ENCODE data around the gene CAPN2.

CAPN2 gene

GRCh38 chr1:223682502-223682901 lies 29.8 kb upstream of the CAPN2 start:
- Histone ChIP-seq H2AK5ac (ENCODE audit: low read length) (no peak overlapping the region), H3K4me3 (ENCODE audit: low read length) (no peak overlapping the region), H3K9ac (ENCODE audit: low read length) (no peak overlapping the region), H3K18ac (ENCODE audit: low read length) (no peak overlapping the region), H4K5ac (ENCODE audit: low read length) (no peak overlapping the region), H2BK15ac (replicated peaks; ENCODE audit: low read depth) (no peak overlapping the region), H4K8ac (ENCODE audit: low read depth, low read length) (no peak overlapping the region), H3K79me2 (ENCODE audit: control insufficient read depth, insufficient read depth, low read length) (no peaks in the 10 kb centered on the region), H3K4me2 (ENCODE audit: low read length) (no peak overlapping the region), H3K27ac (ENCODE audit: low read depth, low read length) (no peak overlapping the region), H3K23ac (ENCODE audit: low read length) (no peak overlapping the region), H3K4me1 (ENCODE audit: control insufficient read depth, low read depth, low read length) (no peaks in the 10 kb centered on the region), H2BK120ac (ENCODE audit: low read depth, low read length) (no peak overlapping the region), H3K27me3 (ENCODE audit: insufficient read depth, low read length, poor library complexity) (no peaks in the 10 kb centered on the region), H2BK5ac (ENCODE audit: low read length) (no peak overlapping the region), H3K4ac (ENCODE audit: low read depth, low read length) (no peak overlapping the region), H3K79me1 (ENCODE audit: low read length) (no peaks in the 10 kb centered on the region), H3K36me3 (ENCODE audit: control insufficient read depth, insufficient read depth, low read length) (no peaks in the 10 kb centered on the region), H3K56ac (ENCODE audit: low read length) (no peak overlapping the region)
- DNase-seq, result no peak
- no CpG with 5 or more reads among the region's 3 CpGs for WGBS (ENCODE audit: extremely low coverage, insufficient coverage, low lambda C conversion rate)

GRCh38 chr1:223683586-223684487 lies 28.5 kb upstream of the CAPN2 start:
- WGBS (ENCODE audit: extremely low coverage, insufficient coverage, low lambda C conversion rate), result no CpG with 5 or more reads among the region's 9 CpGs

GRCh38 chr1:223684488-223684792 lies 27.9 kb upstream of the CAPN2 start:
- no peaks in the 10 kb centered on the region for H3K4me1 ChIP-seq (ENCODE audit: control insufficient read depth, low read depth, low read length)
- no peak overlapping the region for H2BK120ac ChIP-seq (ENCODE audit: low read depth, low read length)
- H3K4ac ChIP-seq (ENCODE audit: low read depth, low read length), result no peak overlapping the region
- H3K27me3 ChIP-seq (ENCODE audit: insufficient read depth, low read length, poor library complexity), result no peaks in the 10 kb centered on the region
- H3K56ac ChIP-seq (ENCODE audit: low read length), result no peak overlapping the region
- H4K8ac ChIP-seq (ENCODE audit: low read depth, low read length), result no peak overlapping the region
- no peak overlapping the region for H3K23ac ChIP-seq (ENCODE audit: low read length)
- no peak overlapping the region for H3K27ac ChIP-seq (ENCODE audit: low read depth, low read length)
- no peak overlapping the region for H3K9ac ChIP-seq (ENCODE audit: low read length)
- no CpG with 5 or more reads among the region's 3 CpGs for WGBS (ENCODE audit: extremely low coverage, insufficient coverage, low lambda C conversion rate)
- no peak overlapping the region for H3K4me2 ChIP-seq (ENCODE audit: low read length)
- H4K5ac ChIP-seq (ENCODE audit: low read length), result no peak overlapping the region
- H3K4me3 ChIP-seq (ENCODE audit: low read length), result no peak overlapping the region
- no peaks in the 10 kb centered on the region for H3K79me1 ChIP-seq (ENCODE audit: low read length)
- no peaks in the 10 kb centered on the region for H3K36me3 ChIP-seq (ENCODE audit: control insufficient read depth, insufficient read depth, low read length)
- no peak overlapping the region for H2BK5ac ChIP-seq (ENCODE audit: low read length)
- no peaks in the 10 kb centered on the region for H3K79me2 ChIP-seq (ENCODE audit: control insufficient read depth, insufficient read depth, low read length)
- H2AK5ac ChIP-seq (ENCODE audit: low read length), result no peak overlapping the region
- DNase-seq, result no peak
- H2BK15ac ChIP-seq (replicated peaks; ENCODE audit: low read depth), result no peak overlapping the region
- no peak overlapping the region for H3K18ac ChIP-seq (ENCODE audit: low read length)

More at GRCh38 chr1:223683586-223684487, 28.5 kb upstream of the CAPN2 start:
- H2BK5ac ChIP-seq (ENCODE audit: low read length), result no peak overlapping the region
- H3K18ac ChIP-seq (ENCODE audit: low read length), result no peak overlapping the region
- no peak overlapping the region for H2AK5ac ChIP-seq (ENCODE audit: low read length)
- no peaks in the 10 kb centered on the region for H3K27me3 ChIP-seq (ENCODE audit: insufficient read depth, low read length, poor library complexity)
- no peaks in the 10 kb centered on the region for H3K4me1 ChIP-seq (ENCODE audit: control insufficient read depth, low read depth, low read length)
- H3K79me1 ChIP-seq (ENCODE audit: low read length), result no peaks in the 10 kb centered on the region
- H2BK15ac ChIP-seq (replicated peaks; ENCODE audit: low read depth), result no peak overlapping the region
- no peak overlapping the region for H3K9ac ChIP-seq (ENCODE audit: low read length)
- no peaks in the 10 kb centered on the region for H3K79me2 ChIP-seq (ENCODE audit: control insufficient read depth, insufficient read depth, low read length)
- no peak overlapping the region for H3K4ac ChIP-seq (ENCODE audit: low read depth, low read length)
- DNase-seq, result peak; percentile 68
- no peak overlapping the region for H3K4me3 ChIP-seq (ENCODE audit: low read length)
- no peak overlapping the region for H3K23ac ChIP-seq (ENCODE audit: low read length)
- no peak overlapping the region for H3K56ac ChIP-seq (ENCODE audit: low read length)
- H3K4me2 ChIP-seq (ENCODE audit: low read length), result no peak overlapping the region
- H3K36me3 ChIP-seq (ENCODE audit: control insufficient read depth, insufficient read depth, low read length), result no peaks in the 10 kb centered on the region
- H4K8ac ChIP-seq (ENCODE audit: low read depth, low read length), result no peak overlapping the region
- H4K5ac ChIP-seq (ENCODE audit: low read length), result no peak overlapping the region
- no peak overlapping the region for H3K27ac ChIP-seq (ENCODE audit: low read depth, low read length)
- H2BK120ac ChIP-seq (ENCODE audit: low read depth, low read length), result no peak overlapping the region

- Histone ChIP-seq H2AK5ac (ENCODE audit: low read length) (no peak overlapping the region), H3K27me3 (ENCODE audit: insufficient read depth, low read length, poor library complexity) (no peaks in the 10 kb centered on the region)
These were observed 21.2 kb upstream of the CAPN2 start for GRCh38 chr1:223691121-223691520.

GRCh38 chr1:223695014-223695548 lies 17.3 kb upstream of the CAPN2 start:
- H2BK15ac ChIP-seq (replicated peaks; ENCODE audit: low read depth), result no peak overlapping the region
- no peak overlapping the region for H3K56ac ChIP-seq (ENCODE audit: low read length)
- H3K4me3 ChIP-seq (ENCODE audit: low read length), result no peak overlapping the region
- H3K4me2 ChIP-seq (ENCODE audit: low read length), result no peak overlapping the region
- no peak overlapping the region for H3K23ac ChIP-seq (ENCODE audit: low read length)
- H2BK5ac ChIP-seq (ENCODE audit: low read length), result no peak overlapping the region
- H3K79me2 ChIP-seq (ENCODE audit: control insufficient read depth, insufficient read depth, low read length), result no peaks in the 10 kb centered on the region
- H3K4me1 ChIP-seq (ENCODE audit: control insufficient read depth, low read depth, low read length), result no peaks in the 10 kb centered on the region
- no CpG with 5 or more reads among the region's 8 CpGs for WGBS (ENCODE audit: extremely low coverage, insufficient coverage, low lambda C conversion rate)
- H3K18ac ChIP-seq (ENCODE audit: low read length), result no peak overlapping the region
- no peak overlapping the region for H4K5ac ChIP-seq (ENCODE audit: low read length)
- no peak overlapping the region for H3K27ac ChIP-seq (ENCODE audit: low read depth, low read length)
- no peak overlapping the region for H2AK5ac ChIP-seq (ENCODE audit: low read length)
- no peak overlapping the region for H3K9ac ChIP-seq (ENCODE audit: low read length)
- no peaks in the 10 kb centered on the region for H3K36me3 ChIP-seq (ENCODE audit: control insufficient read depth, insufficient read depth, low read length)
- no peaks in the 10 kb centered on the region for H3K27me3 ChIP-seq (ENCODE audit: insufficient read depth, low read length, poor library complexity)
- H4K8ac ChIP-seq (ENCODE audit: low read depth, low read length), result no peak overlapping the region
- H3K4ac ChIP-seq (ENCODE audit: low read depth, low read length), result no peak overlapping the region
- no peak for DNase-seq
- no peaks in the 10 kb centered on the region for H3K79me1 ChIP-seq (ENCODE audit: low read length)
- H2BK120ac ChIP-seq (ENCODE audit: low read depth, low read length), result no peak overlapping the region

More at GRCh38 chr1:223691121-223691520, 21.2 kb upstream of the CAPN2 start:
- Histone ChIP-seq H2BK120ac (ENCODE audit: low read depth, low read length) (no peak overlapping the region), H3K79me1 (ENCODE audit: low read length) (no peaks in the 10 kb centered on the region), H3K9ac (ENCODE audit: low read length) (no peak overlapping the region), H3K56ac (ENCODE audit: low read length) (no peak overlapping the region), H2BK15ac (replicated peaks; ENCODE audit: low read depth) (no peak overlapping the region), H3K4ac (ENCODE audit: low read depth, low read length) (no peak overlapping the region), H3K27ac (ENCODE audit: low read depth, low read length) (no peak overlapping the region), H3K18ac (ENCODE audit: low read length) (no peak overlapping the region), H2BK5ac (ENCODE audit: low read length) (no peak overlapping the region), H3K4me2 (ENCODE audit: low read length) (no peak overlapping the region), H3K4me1 (ENCODE audit: control insufficient read depth, low read depth, low read length) (no peaks in the 10 kb centered on the region), H3K23ac (ENCODE audit: low read length) (no peak overlapping the region), H3K79me2 (ENCODE audit: control insufficient read depth, insufficient read depth, low read length) (no peaks in the 10 kb centered on the region), H3K4me3 (ENCODE audit: low read length) (no peak overlapping the region), H3K36me3 (ENCODE audit: control insufficient read depth, insufficient read depth, low read length) (no peaks in the 10 kb centered on the region), H4K5ac (ENCODE audit: low read length) (no peak overlapping the region), H4K8ac (ENCODE audit: low read depth, low read length) (no peak overlapping the region)
- DNase-seq, result no peak
- WGBS (ENCODE audit: extremely low coverage, insufficient coverage, low lambda C conversion rate), result no CpG with 5 or more reads among the region's 4 CpGs
